HepG2 (cell line): ENCODE data around the gene SPAG9. TPM values are rescaled to one million over a fixed set of nuclear protein-coding genes. Genes with fewer than 3 reads are reported as not detected.

Experiments
- CREBL2 ChIP-seq: sonication (generic); formaldehyde crosslinking; IDR thresholded peaks from 2 replicates; pipeline ENCODE4 v1.8.1; 2023; ENCODE audit warnings: missing genetic modification reagents, mild to moderate bottlenecking, borderline replicate concordance
- DNMT1 ChIP-seq: sonication (generic); formaldehyde crosslinking; IDR thresholded peaks from 2 replicates; pipeline ENCODE4 v1.5.1; 2020; ENCODE audit warnings: mild to moderate bottlenecking, missing genetic modification reagents
- ELF1 ChIP-seq: sonication (generic); formaldehyde crosslinking; IDR thresholded peaks from 2 replicates; pipeline ENCODE4 v1.4.0; 2020; ENCODE audit warnings: missing genetic modification reagents
- HNRNPL ChIP-seq: fragments of 200-400 bp; formaldehyde crosslinking; IDR thresholded peaks from 2 replicates; pipeline ENCODE4 v1.6.1; 2017; ENCODE audit warnings: mild to moderate bottlenecking, low read depth, low read length
- KAT8 ChIP-seq: IDR thresholded peaks from 2 replicates; pipeline ENCODE4 v1.6.1; 2016; ENCODE audit warnings: missing genetic modification reagents, missing compliant biosample characterization
- MEIS1 ChIP-seq: sonication (generic); formaldehyde crosslinking; IDR thresholded peaks from 2 replicates; pipeline ENCODE4 v1.9.0; 2021; ENCODE audit warnings: mild to moderate bottlenecking, missing genetic modification reagents, moderate library complexity, borderline replicate concordance
- RARA ChIP-seq: IDR thresholded peaks from 2 replicates; pipeline ENCODE4 v1.6.1; 2016; ENCODE audit warnings: missing genetic modification reagents, missing compliant biosample characterization
- SETDB1 ChIP-seq: sonication (generic); formaldehyde crosslinking; IDR thresholded peaks from 2 replicates; pipeline ENCODE4 v1.5.1; 2020; ENCODE audit warnings: missing genetic modification reagents, mild to moderate bottlenecking, borderline replicate concordance
- SPEN ChIP-seq: sonication (generic); formaldehyde crosslinking; IDR thresholded peaks from 2 replicates; pipeline ENCODE4 v1.5.1; 2020; ENCODE audit warnings: low read depth, mild to moderate bottlenecking, missing genetic modification reagents
- ZBTB33 ChIP-seq: sonication (generic); formaldehyde crosslinking; IDR thresholded peaks from 2 replicates; pipeline ENCODE4 v1.4.0; 2020; ENCODE audit warnings: missing genetic modification reagents
- ZNF33B ChIP-seq: sonication (generic); formaldehyde crosslinking; IDR thresholded peaks from 2 replicates; pipeline ENCODE4 v1.5.1; 2020; ENCODE audit warnings: mild to moderate bottlenecking, missing genetic modification reagents
- polyA plus RNA-seq, 8 experiments: library from polyadenylated mRNA; depleted of rRNA in 3 of 8; stranded (reverse) in 7 of 8; unstranded in 1 of 8; fragments of >200 nt; fragmentation: Illumina TruSeq in 4 of 8; extraction: Trizol in 4 of 8; gene quantifications; 2 replicates each; pipeline versions ENCODE4 v1.2.1 to v1.2.3, GENCODE V29; 2011 to 2016; ENCODE audit warnings: low read depth in 4 of 8, missing spikeins in 1 of 8, mixed read lengths in 1 of 8; ENCODE audit not compliant: insufficient read depth in 1 of 8
- total RNA-seq, 5 experiments: library from RNA; depleted of rRNA; stranded (reverse); fragments of >200 nt; fragmentation: Illumina TruSeq; extraction: Trizol; gene quantifications; 2 replicates each; pipeline ENCODE4 v1.2.3, GENCODE V29; 2016; ENCODE audit warnings: low read depth in 1 of 5
- TF ChIP-seq, protein P1 (sequence below): sonication (generic); formaldehyde crosslinking; IDR thresholded peaks from one replicate; pipeline ENCODE4 v1.5.1; 2020; ENCODE audit warnings: mild to moderate bottlenecking, missing genetic modification reagents; ENCODE audit errors: not compliant biosample characterization
- TF ChIP-seq, protein P2 (sequence below): sonication (generic); formaldehyde crosslinking; IDR thresholded peaks from 2 replicates; pipeline ENCODE4 v1.5.1; 2020; ENCODE audit warnings: mild to moderate bottlenecking, missing genetic modification reagents, moderate library complexity

SPAG9 gene
- total and polyA plus RNA-seq, 2 of the 13 experiments (the other 11 are each of a cell fraction or from before 2014, with no cell fraction given) = 43.2 to 78.6 TPM

DNA sequence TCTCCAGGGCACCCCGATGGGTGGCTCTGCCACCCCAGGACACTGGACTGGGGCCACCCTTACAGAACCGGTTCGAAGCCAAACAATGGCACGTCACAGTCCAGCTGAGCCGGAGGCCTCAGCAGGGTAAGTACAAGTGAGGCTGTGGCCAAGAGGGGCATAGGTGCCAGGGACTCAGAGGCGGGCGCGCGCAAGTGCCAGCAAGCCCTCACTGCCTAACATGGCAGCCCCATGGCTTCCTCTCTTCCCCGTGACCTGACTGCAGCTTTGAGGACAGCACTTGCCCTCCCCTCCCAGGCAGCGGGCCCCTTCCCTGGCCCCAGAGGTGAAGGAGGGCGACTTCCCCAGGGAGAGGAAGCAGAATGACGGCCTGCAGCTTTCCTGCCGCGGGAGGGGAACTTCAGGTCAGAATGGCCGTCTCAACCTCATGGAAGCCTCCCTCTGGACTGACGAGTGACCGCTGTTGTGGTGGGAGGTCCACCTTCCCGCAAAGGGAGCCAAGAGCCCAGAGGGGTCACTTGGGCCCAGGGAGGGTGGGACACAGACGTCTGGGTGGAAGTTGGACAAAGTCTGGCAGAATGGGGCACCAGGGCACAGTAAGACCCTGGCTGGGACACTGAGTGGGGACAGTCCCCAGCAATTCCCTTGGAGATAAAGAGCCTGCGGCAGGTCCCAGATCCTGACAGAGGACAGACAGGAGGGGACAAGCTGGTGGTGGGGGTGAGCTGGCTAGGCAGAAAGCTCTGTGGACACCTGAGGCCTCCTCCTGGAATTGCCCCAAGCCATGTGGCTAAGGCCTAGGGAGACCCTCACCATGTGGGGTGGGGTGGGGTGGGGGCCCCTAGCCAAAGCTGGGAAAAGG is 202.4 kb downstream of the SPAG9 start (continued):
- TF ChIP-seq, protein P1, sequence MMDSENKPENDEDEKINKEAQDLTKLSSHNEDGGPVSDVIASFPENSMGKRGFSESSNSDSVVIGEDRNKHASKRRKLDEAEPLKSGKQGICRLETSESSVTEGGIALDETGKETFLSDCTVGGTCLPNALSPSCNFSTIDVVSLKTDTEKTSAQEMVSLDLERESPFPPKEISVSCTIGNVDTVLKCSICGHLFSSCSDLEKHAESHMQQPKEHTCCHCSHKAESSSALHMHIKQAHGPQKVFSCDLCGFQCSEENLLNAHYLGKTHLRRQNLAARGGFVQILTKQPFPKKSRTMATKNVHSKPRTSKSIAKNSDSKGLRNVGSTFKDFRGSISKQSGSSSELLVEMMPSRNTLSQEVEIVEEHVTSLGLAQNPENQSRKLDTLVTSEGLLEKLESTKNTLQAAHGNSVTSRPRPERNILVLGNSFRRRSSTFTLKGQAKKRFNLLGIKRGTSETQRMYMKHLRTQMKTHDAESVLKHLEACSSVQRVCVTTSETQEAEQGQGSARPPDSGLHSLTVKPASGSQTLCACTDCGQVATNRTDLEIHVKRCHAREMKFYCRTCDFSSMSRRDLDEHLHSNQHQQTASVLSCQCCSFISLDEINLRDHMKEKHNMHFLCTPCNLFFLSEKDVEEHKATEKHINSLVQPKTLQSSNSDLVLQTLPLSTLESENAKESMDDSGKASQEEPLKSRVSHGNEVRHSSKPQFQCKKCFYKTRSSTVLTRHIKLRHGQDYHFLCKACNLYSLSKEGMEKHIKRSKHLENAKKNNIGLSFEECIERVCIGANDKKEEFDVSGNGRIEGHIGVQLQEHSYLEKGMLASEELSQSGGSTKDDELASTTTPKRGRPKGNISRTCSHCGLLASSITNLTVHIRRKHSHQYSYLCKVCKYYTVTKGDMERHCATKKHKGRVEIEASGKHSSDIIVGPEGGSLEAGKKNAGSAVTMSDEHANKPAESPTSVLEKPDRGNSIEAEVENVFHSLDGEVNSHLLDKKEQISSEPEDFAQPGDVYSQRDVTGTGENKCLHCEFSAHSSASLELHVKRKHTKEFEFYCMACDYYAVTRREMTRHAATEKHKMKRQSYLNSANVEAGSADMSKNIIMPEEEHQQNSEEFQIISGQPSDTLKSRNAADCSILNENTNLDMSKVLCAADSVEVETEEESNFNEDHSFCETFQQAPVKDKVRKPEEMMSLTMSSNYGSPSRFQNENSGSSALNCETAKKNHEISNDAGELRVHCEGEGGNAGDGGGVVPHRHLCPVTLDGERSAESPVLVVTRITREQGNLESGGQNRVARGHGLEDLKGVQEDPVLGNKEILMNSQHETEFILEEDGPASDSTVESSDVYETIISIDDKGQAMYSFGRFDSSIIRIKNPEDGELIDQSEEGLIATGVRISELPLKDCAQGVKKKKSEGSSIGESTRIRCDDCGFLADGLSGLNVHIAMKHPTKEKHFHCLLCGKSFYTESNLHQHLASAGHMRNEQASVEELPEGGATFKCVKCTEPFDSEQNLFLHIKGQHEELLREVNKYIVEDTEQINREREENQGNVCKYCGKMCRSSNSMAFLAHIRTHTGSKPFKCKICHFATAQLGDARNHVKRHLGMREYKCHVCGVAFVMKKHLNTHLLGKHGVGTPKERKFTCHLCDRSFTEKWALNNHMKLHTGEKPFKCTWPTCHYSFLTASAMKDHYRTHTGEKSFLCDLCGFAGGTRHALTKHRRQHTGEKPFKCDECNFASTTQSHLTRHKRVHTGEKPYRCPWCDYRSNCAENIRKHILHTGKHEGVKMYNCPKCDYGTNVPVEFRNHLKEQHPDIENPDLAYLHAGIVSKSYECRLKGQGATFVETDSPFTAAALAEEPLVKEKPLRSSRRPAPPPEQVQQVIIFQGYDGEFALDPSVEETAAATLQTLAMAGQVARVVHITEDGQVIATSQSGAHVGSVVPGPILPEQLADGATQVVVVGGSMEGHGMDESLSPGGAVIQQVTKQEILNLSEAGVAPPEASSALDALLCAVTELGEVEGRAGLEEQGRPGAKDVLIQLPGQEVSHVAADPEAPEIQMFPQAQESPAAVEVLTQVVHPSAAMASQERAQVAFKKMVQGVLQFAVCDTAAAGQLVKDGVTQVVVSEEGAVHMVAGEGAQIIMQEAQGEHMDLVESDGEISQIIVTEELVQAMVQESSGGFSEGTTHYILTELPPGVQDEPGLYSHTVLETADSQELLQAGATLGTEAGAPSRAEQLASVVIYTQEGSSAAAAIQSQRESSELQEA (CRISPR knock-in tag) = peak; percentile 40
- TF ChIP-seq, protein P2, sequence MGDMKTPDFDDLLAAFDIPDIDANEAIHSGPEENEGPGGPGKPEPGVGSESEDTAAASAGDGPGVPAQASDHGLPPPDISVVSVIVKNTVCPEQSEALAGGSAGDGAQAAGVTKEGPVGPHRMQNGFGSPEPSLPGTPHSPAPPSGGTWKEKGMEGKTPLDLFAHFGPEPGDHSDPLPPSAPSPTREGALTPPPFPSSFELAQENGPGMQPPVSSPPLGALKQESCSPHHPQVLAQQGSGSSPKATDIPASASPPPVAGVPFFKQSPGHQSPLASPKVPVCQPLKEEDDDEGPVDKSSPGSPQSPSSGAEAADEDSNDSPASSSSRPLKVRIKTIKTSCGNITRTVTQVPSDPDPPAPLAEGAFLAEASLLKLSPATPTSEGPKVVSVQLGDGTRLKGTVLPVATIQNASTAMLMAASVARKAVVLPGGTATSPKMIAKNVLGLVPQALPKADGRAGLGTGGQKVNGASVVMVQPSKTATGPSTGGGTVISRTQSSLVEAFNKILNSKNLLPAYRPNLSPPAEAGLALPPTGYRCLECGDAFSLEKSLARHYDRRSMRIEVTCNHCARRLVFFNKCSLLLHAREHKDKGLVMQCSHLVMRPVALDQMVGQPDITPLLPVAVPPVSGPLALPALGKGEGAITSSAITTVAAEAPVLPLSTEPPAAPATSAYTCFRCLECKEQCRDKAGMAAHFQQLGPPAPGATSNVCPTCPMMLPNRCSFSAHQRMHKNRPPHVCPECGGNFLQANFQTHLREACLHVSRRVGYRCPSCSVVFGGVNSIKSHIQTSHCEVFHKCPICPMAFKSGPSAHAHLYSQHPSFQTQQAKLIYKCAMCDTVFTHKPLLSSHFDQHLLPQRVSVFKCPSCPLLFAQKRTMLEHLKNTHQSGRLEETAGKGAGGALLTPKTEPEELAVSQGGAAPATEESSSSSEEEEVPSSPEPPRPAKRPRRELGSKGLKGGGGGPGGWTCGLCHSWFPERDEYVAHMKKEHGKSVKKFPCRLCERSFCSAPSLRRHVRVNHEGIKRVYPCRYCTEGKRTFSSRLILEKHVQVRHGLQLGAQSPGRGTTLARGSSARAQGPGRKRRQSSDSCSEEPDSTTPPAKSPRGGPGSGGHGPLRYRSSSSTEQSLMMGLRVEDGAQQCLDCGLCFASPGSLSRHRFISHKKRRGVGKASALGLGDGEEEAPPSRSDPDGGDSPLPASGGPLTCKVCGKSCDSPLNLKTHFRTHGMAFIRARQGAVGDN (CRISPR knock-in tag) = peak; percentile 67
- TF ChIP-seq ELF1 (0 out of 2 replicates have a peak, but pooled peaks have one; percentile 22), ZBTB33 (CRISPR knock-in tag) (no peak), HNRNPL (peak; percentile 94), KAT8 (CRISPR knock-in tag) (peak; percentile 10; the same call in 1 of the 2 replicates), ZNF33B (CRISPR knock-in tag) (0 out of 2 replicates have a peak, but pooled peaks have one; percentile 17), SPEN (CRISPR knock-in tag) (peak; percentile 39; the same call in 1 of the 2 replicates), DNMT1 (CRISPR knock-in tag) (0 out of 2 replicates have a peak, but pooled peaks have one; percentile 87), RARA (CRISPR knock-in tag) (peak; percentile 62), SETDB1 (CRISPR knock-in tag) (peak; percentile 82; the same call in 1 of the 2 replicates), MEIS1 (CRISPR knock-in tag) (0 out of 2 replicates have a peak, but pooled peaks have one; percentile 31), CREBL2 (no peak)
